ENCODE data around the gene CHST11. TPM values are rescaled to one million over a fixed set of nuclear protein-coding genes. Genes with fewer than 3 reads are reported as not detected.

The CHST11 gene
- total and polyA plus RNA-seq, 10 of the 15 experiments (the other 5 are each of a cell fraction or from before 2014, with no cell fraction given): 1.9 to 38.1 (median 17.2) TPM

- TF ChIP-seq PRDM15 (CRISPR knock-in tag; IDR thresholded peaks at IDR 0.05): no peak
- no peak for TF ChIP-seq ZNF384 (IDR thresholded peaks at IDR 0.05; ENCODE audit: borderline replicate concordance, low read depth, low read length)
- no peak for TF ChIP-seq EZH2 (IDR thresholded peaks at IDR 0.05; ENCODE audit: borderline replicate concordance, control insufficient read depth, low read depth, low read length)
- TF ChIP-seq CHD2 (IDR thresholded peaks at IDR 0.05; ENCODE audit: borderline replicate concordance, low read depth, low read length): no peak
- TF ChIP-seq, protein P1, sequence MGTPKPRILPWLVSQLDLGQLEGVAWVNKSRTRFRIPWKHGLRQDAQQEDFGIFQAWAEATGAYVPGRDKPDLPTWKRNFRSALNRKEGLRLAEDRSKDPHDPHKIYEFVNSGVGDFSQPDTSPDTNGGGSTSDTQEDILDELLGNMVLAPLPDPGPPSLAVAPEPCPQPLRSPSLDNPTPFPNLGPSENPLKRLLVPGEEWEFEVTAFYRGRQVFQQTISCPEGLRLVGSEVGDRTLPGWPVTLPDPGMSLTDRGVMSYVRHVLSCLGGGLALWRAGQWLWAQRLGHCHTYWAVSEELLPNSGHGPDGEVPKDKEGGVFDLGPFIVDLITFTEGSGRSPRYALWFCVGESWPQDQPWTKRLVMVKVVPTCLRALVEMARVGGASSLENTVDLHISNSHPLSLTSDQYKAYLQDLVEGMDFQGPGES (IDR thresholded peaks at IDR 0.05): no peak
- no peak for TF ChIP-seq PAX8 (IDR thresholded peaks at IDR 0.05)
- no peak for TF ChIP-seq TCF7 (IDR thresholded peaks at IDR 0.05; ENCODE audit: borderline replicate concordance)
Measured at GRCh38 chr12:104723895-104724294, 267.1 kb downstream of the CHST11 start (continued).
